ENCODE measurements around the gene PREP.

PREP gene

DNA sequence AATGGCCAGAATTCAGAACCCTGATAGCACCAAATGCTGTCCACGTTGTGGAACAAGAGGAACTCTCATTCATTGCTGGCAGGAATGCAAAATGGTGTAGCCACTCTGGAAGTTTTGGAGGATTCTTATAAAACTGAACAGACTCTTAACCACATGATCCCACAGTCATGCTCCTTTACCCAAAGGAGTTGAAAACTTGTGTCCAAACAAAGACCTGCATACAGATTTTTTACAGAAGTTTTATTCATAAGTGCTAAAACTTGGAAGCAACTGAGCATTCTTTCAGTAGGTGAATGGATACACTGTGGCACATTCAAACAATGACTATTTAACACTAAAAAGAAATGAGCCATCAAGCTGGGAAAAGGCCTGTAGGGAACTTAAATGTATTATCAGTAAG lies 32.5 kb downstream of the PREP start:
- TF ChIP-seq, protein P1, sequence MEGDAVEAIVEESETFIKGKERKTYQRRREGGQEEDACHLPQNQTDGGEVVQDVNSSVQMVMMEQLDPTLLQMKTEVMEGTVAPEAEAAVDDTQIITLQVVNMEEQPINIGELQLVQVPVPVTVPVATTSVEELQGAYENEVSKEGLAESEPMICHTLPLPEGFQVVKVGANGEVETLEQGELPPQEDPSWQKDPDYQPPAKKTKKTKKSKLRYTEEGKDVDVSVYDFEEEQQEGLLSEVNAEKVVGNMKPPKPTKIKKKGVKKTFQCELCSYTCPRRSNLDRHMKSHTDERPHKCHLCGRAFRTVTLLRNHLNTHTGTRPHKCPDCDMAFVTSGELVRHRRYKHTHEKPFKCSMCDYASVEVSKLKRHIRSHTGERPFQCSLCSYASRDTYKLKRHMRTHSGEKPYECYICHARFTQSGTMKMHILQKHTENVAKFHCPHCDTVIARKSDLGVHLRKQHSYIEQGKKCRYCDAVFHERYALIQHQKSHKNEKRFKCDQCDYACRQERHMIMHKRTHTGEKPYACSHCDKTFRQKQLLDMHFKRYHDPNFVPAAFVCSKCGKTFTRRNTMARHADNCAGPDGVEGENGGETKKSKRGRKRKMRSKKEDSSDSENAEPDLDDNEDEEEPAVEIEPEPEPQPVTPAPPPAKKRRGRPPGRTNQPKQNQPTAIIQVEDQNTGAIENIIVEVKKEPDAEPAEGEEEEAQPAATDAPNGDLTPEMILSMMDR (IDR thresholded peaks at IDR 0.05; ENCODE audit: insufficient read depth, low read length, poor library complexity, severe bottlenecking): no peak
- peaks cover 3% of the 10 kb centered on the region for H3K36me3 ChIP-seq (ENCODE audit: control insufficient read depth, insufficient read depth, low read length)
- no peak for DNase-seq (ENCODE audit: extremely low read depth, insufficient read length)
- no peaks in the 10 kb centered on the region for H3K27me3 ChIP-seq (replicated peaks; ENCODE audit: control insufficient read depth, insufficient read depth, low read length)
- no peak overlapping the region for H3K4me3 ChIP-seq (replicated peaks; ENCODE audit: low read depth, low read length)

GRCh38 chr6:105369145-105369544 lies 33.7 kb downstream of the PREP start:
- DNase-seq (ENCODE audit: extremely low read depth, insufficient read length): no peak
- H3K27me3 ChIP-seq (replicated peaks; ENCODE audit: control insufficient read depth, insufficient read depth, low read length): no peaks in the 10 kb centered on the region
- H3K4me3 ChIP-seq (replicated peaks; ENCODE audit: low read depth, low read length): no peak overlapping the region
- peaks cover 3% of the 10 kb centered on the region for H3K36me3 ChIP-seq (ENCODE audit: control insufficient read depth, insufficient read depth, low read length)
- TF ChIP-seq, protein P1 (IDR thresholded peaks at IDR 0.05; ENCODE audit: insufficient read depth, low read length, poor library complexity, severe bottlenecking): no peak

DNA sequence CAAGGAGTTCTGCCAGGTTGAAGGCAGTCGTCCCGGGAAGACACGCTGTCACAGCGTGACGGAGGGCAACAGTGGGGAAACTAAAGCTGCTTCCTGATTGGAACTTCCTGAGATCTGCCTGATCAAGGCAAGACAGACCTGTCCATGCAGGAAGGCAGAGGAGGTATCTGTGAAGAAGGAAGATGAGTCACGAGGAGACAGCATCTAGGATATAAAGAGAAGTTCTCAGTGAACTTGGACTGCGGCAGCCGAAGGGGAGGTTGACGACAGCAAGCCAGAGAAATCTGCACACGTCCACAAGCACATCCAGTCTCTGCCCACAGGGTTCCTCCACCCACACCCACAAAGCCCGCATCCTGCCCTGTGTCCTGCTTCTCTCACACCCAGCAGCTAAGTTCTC lies 38.6 kb downstream of the PREP start:
- DNase-seq (ENCODE audit: extremely low read depth, insufficient read length): no peak
- H3K27me3 ChIP-seq (replicated peaks; ENCODE audit: control insufficient read depth, insufficient read depth, low read length): no peaks in the 10 kb centered on the region
- TF ChIP-seq, protein P1 (IDR thresholded peaks at IDR 0.05; ENCODE audit: insufficient read depth, low read length, poor library complexity, severe bottlenecking): no peak
- H3K4me3 ChIP-seq (replicated peaks; ENCODE audit: low read depth, low read length): no peak overlapping the region
- peaks cover 3% of the 10 kb centered on the region for H3K36me3 ChIP-seq (ENCODE audit: control insufficient read depth, insufficient read depth, low read length)

GRCh38 chr6:105363100-105363754 lies 39.7 kb downstream of the PREP start:
- no peak for DNase-seq (ENCODE audit: extremely low read depth, insufficient read length)
- Histone ChIP-seq H3K4me3 (replicated peaks; ENCODE audit: low read depth, low read length) (no peak overlapping the region), H3K27me3 (replicated peaks; ENCODE audit: control insufficient read depth, insufficient read depth, low read length) (no peaks in the 10 kb centered on the region), H3K36me3 (ENCODE audit: control insufficient read depth, insufficient read depth, low read length) (peaks cover 3% of the 10 kb centered on the region)
- TF ChIP-seq, protein P1 (IDR thresholded peaks at IDR 0.05; ENCODE audit: insufficient read depth, low read length, poor library complexity, severe bottlenecking): peak; percentile 24

DNA sequence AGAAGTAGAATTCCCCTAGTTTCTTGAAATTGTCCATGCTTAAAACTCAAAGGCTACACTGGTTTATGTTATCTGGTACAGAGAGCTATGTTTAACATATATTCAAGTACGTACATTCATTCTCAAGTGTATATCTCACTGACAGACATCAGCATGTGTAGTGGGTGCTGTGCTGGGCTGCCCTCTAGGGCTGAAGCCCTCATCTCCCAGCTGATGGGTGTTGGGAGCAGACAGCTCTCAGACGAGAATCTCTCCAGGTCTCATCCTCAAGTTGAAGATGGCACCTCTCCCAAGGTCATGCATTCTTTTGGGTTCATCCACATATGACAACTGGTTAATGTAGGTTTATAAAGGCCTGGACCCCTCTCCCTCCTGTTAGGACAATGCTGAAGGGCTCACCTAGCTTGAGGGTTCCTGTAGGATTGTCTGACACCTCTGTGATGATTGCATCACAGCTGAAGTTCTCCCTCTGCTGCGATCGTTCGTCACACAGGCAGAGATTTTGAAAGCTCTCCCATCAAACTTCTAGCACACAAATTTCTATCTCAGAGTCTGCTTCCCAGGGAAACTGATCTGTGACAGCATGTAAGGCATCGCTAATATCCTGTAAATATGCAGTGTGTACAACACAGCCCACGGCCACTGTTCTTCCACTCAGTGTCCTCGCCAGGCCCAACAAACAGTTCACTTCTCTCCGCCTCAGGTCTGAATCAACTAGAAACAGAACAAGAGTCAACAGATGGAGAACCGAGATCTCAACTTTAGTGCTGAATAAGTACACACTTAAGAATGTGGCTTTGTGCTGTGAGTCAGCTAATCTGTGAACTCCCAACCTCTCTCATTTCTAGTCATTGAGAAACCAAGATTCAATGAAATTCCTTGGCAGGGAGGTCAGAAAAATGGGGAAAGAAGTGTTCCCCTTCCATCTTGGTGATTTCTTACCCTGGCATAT lies 43.2 kb downstream of the PREP start:
- no peak overlapping the region for H3K4me3 ChIP-seq (replicated peaks; ENCODE audit: low read depth, low read length)
- no peaks in the 10 kb centered on the region for H3K27me3 ChIP-seq (replicated peaks; ENCODE audit: control insufficient read depth, insufficient read depth, low read length)
- TF ChIP-seq, protein P1 (IDR thresholded peaks at IDR 0.05; ENCODE audit: insufficient read depth, low read length, poor library complexity, severe bottlenecking): no peak
- H3K36me3 ChIP-seq (ENCODE audit: control insufficient read depth, insufficient read depth, low read length): peaks cover 3% of the 10 kb centered on the region
- DNase-seq (ENCODE audit: extremely low read depth, insufficient read length): no peak
